ENCODE data around the gene ADAMTS14.
"Not testable (repeated sequence)": the region's sequence is repeated elsewhere in the genome, so short reads cannot be mapped to it uniquely, and the experiment has no call there.

DNA sequence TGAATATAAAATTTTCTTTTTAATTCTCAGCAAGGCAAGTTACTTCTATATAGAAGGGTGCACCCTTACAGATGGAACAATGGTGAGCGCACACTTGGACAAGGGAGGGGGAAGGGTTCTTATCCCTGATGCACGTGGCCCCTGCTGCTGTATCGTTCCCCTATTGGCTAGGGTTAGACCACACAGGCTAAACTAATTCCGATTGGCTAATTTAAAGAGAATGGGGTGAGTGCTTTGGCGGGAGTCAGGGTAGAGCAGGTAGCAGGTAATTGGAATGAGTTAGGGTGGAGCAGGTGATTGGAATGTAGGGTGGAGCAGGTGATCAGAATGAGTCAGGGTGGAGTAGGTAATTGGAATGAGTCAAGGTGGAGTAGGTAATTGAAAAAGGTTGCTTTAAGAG is 37.8 kb upstream of the ADAMTS14 start:
- TF ChIP-seq, protein P1, sequence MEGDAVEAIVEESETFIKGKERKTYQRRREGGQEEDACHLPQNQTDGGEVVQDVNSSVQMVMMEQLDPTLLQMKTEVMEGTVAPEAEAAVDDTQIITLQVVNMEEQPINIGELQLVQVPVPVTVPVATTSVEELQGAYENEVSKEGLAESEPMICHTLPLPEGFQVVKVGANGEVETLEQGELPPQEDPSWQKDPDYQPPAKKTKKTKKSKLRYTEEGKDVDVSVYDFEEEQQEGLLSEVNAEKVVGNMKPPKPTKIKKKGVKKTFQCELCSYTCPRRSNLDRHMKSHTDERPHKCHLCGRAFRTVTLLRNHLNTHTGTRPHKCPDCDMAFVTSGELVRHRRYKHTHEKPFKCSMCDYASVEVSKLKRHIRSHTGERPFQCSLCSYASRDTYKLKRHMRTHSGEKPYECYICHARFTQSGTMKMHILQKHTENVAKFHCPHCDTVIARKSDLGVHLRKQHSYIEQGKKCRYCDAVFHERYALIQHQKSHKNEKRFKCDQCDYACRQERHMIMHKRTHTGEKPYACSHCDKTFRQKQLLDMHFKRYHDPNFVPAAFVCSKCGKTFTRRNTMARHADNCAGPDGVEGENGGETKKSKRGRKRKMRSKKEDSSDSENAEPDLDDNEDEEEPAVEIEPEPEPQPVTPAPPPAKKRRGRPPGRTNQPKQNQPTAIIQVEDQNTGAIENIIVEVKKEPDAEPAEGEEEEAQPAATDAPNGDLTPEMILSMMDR (IDR thresholded peaks at IDR 0.05; ENCODE audit: insufficient read depth, low read depth, low read length) = not testable (repeated sequence)
- not testable (repeated sequence) for TF ChIP-seq EZH2 (IDR thresholded peaks at IDR 0.05; ENCODE audit: insufficient read depth, low read length)

Measured in astrocyte (in vitro differentiated cells and primary cell).